Gastrocnemius medialis (tissue), 4 donors: ENCODE data around the gene LCN9.

ENCODE experiments used
- CTCF ChIP-seq, 5 experiments: fragments of 450-650 bp in 3 of 5; fragments of 200-600 bp in 2 of 5; sonication (generic) in 2 of 5; IDR thresholded peaks in 4 of 5; conservative IDR thresholded peaks in 1 of 5; 1 replicate in 4 of 5; 2 replicates in 1 of 5; pipeline ENCODE4 v1.5.1; 2016 to 2019; ENCODE audit warnings: antibody characterized with exemption in 5 of 5, mild to moderate bottlenecking in 3 of 5, moderate library complexity in 3 of 5
- POLR2A ChIP-seq, 2 donors: fragments of 450-650 bp; IDR thresholded peaks; one replicate each; pipeline ENCODE4 v1.6.1; 2017; ENCODE audit warnings: antibody characterized with exemption in 2 of 2, mild to moderate bottlenecking in 2 of 2, moderate library complexity in 2 of 2

GRCh38 chr9:135641745-135642144, 21.4 kb upstream of the LCN9 start:
- no peak for TF ChIP-seq CTCF (IDR thresholded peaks at IDR 0.05 in 4 of 5, conservative IDR thresholded peaks at IDR 0.05 in 1 of 5)
- no peak for TF ChIP-seq POLR2A (IDR thresholded peaks at IDR 0.05)
